LHCN-M2 (cell line): ENCODE measurements around the gene GRIK4. TPM values are rescaled to one million over a fixed set of nuclear protein-coding genes. Genes with fewer than 3 reads are reported as not detected.

ENCODE experiments used
- DNase-seq: peaks from one replicate; pipeline ENCODE4 v3.0.0-alpha.2; 2012; ENCODE audit warnings: low read depth
- total RNA-seq: library from RNA; depleted of rRNA; stranded (reverse); fragments of >200 nt; gene quantifications from 2 replicates; pipeline ENCODE4 v1.2.3, GENCODE V29; 2014

The GRIK4 gene
- total RNA-seq, 1 experiment from 2014 or later, result 0.06 TPM

DNA sequence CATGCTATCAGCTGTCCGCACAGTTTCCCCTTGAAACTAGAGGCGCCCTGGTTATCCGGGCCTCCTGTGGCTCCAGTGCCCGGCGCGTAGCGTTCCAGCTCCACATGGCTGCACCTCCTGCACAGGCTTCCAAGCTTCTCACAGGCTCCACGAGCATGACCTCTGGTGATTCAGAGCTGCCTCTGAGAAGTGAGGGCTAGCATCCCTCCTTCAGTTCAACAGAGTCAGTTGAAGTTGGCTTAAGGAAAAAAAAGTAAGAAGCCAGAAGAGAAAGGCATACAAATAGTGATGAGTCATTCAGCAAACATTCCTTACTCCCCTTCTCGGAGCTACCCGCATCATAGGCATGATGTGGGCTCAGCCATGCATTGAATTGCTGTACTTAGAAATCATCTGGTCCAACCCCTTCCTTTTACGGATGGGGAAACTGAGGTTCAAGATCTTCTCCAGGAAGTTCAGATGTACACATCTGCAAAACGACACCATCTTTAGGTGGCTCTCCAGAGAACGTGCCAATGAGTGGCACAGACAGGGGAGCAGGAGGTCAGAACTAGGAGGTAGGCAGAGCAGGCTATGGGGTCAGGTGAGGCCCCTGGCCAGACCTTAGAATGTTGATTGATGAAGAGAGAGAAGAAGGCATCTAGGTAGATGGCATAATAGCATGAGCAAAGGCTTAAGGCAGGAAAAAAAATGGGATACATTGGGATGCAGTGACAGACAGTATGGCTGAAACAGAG is 296.0 kb downstream of the GRIK4 start:
- peak; percentile 61 for DNase-seq

DNA sequence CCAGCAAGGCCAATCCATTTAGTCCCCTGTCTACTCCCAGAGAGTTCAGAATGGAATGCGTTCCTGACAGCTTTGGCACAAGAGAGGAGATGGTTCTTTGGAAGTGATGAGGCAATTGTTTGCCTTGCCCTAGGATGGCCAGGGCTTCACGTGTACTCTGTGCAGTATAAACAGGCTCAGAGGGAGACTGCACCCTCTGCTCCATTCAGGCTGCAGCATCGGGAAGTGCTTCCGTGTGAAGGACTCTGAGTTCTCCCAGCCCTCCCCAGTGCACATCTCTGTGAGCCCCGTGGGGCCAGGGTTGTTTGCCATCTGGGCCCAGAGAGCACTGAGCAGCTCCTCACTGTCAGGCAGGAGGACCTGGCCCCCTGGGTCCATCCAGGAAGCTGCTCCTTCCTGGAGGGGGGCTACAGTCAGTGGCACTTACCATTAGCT is 297.1 kb downstream of the GRIK4 start:
- DNase-seq, result no peak

DNA sequence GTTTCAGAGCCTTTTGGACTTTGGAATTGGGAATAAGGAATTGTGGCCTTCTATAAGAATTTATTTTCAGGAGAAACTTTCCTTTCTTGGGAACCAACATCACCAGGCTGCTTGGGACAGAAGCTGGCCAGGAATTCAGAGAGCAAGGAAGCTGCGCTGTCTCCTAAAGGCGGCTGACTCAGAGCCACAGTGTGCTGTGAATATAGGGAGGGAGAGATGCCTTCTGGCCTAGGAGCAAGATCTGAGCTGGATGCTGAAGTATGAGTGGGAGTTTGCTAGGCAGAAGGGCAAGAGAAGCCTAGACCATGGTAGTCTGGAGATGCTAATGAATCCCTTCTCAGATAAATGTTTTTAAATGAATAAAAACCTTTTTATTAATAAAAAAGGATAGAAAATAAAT is 298.7 kb downstream of the GRIK4 start:
- no peak for DNase-seq

DNA sequence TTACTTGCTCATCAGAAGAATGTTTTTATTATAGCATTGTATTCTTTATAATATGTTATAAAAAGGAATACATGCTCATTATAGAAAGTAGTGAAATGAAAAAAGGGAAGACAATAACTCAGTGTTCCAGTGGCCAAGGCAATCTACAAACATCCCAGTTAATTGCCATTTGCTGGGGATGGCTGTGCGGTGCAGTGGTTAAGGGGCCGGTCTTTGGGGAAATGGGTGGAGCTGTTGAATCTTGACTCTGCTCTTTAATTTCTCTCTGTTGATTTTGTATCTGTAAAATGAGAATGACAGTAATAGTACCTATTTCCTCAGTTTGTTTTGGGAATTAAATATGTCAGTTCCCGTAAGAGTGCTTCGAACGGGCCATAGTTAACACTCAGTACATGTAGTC is 299.7 kb downstream of the GRIK4 start:
- no peak for DNase-seq

DNA sequence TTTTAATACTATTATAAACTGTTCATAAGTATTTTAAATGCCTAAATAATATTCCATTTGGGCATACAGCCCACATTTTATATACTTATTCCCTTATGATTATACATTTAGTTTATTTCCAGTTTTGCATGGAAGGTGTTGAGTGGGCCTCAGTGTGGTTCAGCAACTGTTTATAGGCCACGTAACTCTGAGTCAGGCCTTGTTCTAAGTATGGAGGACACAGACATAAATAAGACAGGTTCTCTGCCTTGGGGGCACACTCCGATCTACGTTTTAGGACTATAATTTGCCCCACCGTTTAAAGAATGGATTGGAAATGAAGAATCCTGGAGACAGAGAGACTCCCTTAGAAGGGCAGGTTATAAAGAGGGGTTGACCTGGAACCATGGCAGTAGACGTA is 300.2 kb downstream of the GRIK4 start:
- DNase-seq, result no peak

DNA sequence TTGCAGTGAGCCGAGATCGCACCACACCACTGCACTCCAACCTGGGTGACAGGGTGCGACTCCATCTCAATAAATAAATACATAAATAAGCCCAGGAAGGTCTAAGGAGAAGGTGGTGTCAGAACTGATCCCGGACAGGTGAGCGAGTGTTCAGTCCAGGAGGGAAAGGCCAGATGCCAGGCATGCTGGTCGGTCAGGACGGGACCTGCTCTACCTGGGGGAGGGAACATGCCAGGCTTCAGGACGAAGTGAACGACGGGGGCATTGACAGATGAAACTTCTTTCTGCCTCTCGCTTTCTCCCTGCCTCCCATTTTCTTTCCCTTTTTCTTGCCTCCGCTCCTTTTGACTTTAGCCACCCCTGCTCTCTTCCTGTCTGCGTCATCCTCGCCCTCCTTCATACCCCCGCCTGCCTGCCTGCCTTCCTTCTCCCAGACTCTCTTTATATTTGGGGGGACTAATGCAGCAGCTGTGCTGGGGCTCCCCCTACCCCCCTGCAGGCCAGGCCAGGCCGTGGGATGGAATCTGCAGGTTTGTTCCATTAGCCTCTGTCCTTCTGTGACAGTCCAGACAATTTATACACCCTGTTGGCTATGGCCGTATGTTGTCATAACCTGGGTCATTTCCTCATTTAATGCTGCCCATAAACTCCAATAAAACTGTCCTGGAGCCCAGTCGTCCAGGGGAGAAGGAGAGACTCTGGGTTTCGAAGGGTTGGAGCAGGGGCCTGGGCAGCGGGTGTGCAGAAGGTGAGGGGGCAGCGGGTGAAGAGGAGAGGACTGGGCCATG is 303.2 kb downstream of the GRIK4 start:
- DNase-seq, result no peak

DNA sequence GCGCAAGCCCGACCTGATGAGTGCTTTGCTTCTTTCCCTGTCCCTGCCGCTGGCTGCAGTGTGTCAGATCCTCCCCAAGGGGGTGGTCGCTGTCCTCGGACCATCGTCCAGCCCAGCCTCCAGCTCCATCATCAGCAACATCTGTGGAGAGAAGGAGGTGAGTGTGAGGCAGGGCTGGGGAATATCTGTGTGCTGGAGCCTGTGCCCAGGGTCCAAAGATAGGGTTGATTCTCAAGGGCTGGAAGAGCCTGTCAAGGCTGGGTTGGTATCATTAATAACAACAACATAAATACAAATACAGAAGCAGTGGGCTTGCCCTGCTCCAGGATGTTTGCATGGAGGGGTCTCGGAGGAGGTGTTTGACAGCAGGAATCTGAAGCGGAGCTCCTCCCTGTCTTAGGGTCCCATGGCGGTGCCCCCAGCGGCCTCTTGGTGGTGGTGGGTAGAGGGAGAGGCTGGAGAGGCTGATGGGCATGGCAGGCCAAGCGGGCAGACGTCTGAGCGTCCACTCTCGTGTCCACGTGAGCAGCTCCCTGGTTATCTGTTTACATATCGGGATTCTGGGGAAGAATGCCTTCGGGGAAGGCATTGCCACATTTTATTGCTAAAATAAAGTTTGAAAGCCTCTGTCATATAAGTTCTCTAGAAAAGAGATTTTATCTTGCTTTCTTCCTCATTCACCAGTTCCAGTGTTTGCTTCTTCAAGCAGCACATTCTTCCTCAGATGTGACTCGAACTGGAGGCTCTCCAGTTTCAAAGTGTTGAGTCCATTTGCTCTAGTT is 304.0 kb downstream of the GRIK4 start:
- DNase-seq, result no peak

DNA sequence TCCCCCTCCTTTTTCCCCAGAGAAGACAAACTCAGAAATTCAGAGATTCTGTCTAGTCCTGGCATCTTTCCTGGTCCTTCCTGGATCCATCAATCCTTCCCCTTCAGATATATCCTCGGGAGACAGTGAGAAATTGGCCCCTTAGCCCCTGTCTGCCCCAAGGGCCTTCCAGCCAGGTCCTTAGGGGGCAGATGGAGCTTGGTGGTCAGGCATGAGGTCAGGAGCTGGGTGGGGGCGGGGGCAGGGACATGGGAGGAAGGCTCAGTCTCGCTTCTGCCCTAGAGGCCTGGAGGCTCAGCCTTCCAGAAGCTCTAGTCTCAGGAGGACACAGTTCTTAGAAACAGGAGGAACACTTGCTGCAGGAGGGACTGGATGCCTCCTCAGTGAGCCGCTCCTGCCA is 304.6 kb downstream of the GRIK4 start:
- DNase-seq, result no peak

DNA sequence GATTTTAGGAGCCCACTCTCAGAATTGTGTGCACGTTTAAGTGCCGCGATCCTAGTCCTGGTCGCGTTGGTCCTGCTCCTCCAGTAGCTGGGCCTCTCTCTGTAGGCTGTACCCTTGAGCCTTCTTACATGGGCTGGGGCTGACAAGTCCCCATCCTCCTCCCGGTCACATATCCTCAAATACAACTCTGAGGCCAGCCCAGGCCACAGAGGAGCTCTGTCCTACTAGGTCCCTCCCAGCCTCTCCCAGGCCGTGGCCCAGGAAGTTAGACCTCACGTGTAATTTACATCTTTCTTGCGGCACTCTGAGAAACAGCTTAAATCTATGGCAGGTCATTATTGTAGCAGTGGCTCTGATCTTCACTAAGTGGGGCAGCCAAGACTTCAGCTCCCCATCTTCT is 305.2 kb downstream of the GRIK4 start:
- DNase-seq, result no peak

DNA sequence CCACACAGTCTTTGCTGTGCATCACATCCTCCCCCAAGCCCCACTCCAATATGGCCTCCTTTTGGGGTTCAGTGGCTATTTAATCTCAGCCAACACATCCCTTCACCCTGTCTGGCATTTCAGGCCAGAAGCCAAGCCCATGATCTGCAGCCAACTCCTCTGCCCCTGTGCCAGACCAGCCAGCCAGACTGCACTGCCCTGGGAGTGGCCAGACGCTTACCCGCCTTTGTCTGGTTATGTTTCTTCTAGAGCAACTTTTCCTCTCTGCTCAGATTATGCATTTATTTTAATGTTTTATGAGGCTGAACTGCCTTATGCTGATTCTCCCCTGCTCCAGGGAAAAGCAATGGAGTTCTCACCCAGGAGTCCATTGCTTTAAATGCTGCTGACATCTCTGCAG is 305.6 kb downstream of the GRIK4 start:
- no peak for DNase-seq

DNA sequence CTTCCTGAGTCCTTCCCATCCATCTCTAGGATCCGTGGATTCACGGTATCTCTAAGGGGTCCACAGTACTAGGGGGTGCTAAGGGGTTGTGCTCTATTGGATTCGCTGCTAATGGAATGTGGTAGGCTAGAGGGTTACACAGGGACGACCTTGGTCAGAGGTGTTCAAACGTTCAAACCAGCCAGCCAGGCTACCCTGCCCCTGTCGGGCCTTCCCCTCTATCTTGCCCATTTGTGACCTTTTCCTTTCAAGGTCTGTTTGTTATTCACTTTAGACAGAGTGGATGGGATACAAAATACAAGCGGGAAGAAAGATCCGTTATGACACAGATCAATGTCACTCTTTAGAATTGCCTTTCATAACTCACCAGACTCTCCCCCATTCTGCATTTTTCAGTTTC is 306.5 kb downstream of the GRIK4 start:
- DNase-seq, result no peak

DNA sequence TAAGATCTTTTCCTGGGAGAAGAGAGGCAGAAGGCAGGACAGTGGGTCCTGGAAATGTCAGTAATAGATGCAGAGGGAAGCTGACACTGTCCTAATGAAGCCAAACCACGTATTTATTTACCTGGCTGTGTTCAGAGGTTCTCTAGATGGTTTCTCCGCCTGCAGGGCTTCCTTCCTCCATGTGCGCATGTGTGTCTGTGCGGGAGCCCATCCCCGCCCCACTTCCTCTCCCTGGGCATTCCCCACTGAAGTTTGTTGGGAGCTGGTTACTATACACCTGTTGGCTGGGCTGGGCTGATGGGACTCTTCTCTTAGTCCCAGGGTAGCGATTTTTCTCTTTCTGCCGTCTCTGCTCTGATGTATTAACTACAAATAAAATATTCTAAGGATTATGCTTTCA is 307.5 kb downstream of the GRIK4 start:
- DNase-seq, result no peak

DNA sequence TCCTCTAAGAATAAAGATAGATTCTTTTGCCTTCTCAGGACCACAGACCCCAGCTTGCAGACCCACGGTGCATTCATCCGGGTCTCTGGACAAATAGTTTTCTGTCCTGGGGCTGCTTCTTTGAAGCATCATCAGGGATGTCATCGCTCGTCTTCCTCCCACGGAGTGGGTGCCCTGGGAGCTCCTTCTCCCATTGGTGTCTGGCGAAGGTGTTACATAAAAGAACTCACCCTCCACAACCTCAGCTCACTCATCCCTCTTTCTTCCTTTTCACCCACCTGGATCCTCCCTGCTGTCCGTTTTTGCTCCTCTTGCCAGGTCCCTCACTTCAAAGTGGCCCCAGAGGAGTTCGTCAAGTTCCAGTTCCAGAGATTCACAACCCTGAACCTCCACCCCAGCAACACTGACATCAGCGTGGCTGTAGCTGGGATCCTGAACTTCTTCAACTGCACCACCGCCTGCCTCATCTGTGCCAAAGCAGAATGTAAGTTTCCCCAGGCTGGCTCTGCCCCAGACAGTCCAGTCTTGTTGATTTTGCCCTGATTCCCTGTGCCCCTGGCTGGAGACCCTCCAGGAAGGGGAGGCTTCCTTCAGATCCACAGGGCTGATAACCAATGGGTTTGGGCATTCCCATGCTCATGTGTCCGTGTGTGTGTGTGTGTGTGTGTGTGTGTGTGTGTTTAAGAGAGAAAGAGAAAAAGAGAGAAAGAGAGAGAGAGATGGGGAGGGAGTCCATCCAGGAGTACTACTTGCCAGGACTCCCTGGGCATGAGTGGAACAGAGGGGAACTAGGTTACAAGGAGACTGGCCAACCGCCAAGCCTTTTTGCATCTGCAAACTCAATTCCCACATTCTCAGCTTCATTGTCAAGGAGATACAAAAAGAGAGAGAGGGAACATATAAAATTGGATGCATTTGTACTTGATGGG is 308.2 kb downstream of the GRIK4 start:
- DNase-seq, result no peak

DNA sequence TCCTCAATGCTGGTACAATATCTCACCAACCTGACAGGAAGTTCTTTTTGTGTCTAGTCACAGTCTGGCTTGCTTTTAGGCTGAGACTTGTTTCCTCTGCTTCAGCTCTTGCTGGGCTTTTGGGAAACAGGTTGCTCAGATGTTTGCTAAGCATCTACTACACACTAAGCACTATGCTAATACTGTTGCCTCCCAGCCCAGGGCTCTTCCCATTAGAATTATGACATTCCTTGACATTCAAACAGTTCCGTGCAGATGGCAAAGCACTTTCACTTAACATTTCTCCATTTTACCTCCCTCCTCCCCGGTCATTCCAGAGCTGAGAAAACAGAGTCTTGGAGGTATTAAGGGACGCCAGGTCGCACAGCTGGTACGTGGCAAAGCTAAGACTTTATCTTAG is 311.6 kb downstream of the GRIK4 start:
- no peak for DNase-seq

DNA sequence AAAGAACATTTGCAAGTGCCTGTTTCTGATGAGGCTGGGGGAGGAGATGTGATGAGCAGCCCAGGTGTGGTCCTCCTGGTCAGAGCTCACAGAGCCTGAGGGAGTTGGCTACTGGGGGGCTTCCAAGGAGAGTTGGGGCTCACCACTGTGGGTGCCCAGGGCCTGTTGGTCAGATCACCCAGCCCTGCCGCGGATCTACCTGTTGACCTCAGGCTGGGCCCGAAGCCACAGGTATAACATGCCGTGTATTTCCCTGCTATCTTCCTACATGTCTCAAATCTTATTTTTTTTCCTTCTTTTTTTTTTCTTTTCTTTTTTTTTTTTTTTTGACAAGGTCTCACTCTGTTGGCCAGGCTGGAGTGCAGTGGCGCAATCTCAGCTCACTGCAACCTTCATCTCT is 312.7 kb downstream of the GRIK4 start:
- DNase-seq, result no peak

DNA sequence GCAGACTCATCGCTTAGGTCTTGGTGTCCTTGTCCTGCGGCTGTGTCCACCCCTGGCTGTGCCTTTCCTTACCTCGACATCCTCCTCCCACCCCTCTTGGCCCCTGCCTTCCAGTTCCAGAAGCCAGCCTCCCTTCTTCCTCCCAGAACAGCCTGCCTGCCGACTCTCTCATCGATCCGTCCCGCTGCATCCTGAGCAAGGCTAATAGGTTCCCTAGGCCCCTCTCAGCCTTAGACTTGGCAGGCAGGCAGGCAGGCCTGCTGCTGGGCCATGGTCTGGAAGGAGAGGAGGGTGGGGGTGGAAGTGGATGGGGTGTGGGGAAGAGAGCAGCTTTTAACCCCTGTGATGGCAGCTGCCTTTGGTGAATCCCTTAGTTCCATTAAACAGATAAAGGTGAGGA is 315.6 kb downstream of the GRIK4 start:
- no peak for DNase-seq

DNA sequence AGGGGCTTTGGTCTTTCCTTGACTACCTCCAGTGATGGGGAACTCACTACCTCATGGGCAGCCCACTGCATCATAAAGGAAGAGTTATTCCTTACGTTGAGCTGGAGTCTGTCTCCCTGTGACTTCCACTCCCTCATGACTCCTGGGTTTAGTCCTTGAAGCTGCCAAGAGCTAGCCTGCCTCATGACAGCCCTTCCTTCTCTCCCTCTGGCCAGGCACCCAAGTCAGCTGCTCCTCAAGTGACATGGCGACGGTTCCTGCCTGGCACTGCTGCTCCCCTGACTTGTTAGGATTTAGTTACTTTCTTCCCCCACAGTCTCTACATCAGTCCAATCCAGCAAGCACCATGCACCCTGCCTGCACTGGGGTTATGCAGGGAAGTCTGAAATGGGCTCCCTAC is 316.3 kb downstream of the GRIK4 start:
- DNase-seq, result no peak

DNA sequence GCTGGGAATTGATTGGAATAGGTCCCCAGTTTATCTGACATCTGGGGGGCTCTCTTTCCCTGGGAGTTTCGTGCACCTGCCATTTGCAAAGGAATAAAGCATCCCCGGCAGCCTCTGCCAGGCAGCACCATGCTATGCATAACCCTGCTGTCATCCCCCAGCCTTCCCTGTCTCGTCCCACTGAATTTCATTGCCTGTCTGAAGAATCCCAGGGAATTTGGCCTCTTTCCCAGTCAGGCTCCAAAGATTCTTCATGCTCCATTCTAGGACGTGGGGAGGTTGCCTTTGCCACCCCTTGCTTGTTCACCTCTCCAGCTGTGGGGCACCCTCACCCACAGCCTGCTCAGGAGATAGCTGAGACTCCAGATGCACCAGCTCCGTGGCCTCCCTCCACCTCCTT is 317.3 kb downstream of the GRIK4 start:
- DNase-seq, result no peak

DNA sequence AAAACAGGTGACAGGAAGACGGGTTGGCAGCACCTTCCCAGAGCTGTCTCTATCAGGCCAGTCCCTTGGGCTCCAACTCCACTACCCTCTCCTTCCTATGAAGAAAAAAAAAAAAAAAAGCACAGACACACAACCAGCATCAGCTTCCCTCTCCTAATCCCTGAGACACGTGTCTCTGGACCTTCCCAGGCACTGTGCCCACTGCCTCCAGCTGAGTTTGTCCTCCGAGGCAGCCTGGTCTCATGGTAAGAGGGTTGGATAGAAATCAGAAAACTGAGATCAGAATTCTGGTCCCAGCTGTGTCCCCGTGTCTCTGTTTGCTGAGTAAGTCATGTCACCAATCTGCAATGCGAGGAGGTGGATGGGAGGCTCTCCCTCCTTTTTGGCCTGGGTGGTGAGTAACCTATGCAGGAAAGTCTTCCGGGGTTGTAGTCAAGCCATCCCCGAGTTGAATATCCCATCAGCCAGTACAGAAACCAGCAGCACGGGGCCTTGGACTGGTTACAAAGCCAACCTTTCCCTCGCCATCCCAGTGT is 318.6 kb downstream of the GRIK4 start:
- no peak for DNase-seq

DNA sequence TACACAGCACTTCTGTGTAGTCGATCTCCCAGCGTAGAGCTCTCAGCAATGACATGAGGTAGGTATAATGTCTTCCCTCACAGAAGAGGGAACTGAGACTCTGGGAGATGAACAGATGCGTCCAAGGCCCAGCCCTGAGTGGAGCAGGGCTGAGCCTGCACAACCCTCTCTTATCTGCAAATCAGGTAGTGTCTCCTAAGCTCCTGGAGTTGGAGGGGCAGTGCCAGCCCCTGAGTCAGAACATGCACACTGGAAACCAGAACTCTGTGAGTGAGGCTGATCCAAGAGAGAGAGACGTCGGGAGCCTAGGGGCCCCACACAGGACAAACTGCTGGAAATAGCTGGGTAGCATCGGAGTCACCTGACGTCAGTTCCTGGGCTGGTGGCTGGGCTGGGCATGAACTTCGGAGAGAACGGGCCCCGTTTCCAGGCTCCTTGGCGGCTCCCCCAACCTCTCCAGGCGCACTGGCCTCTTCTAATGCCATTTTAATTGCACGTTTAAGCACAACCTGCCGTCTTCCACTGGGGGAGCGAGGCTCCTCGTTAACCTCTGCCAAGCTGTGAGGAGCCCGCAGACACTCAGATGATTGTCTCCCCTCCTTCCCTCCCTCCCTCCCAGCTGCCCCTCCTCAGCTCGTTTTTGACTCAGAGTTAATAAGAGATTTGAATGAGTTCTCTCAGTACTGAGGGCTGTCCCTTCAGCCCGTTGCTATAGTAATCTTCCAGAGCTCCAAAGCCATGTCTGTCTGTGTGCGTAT is 321.1 kb downstream of the GRIK4 start:
- no peak for DNase-seq
